ENCODE data around the gene SLC31A2. TPM values are rescaled to one million over a fixed set of nuclear protein-coding genes. Genes with fewer than 3 reads are reported as not detected.
A peak's percentile ranks its signal among the peaks of the same experiment; 100 is the strongest.

The SLC31A2 gene
- total RNA-seq, 4 donors from 2014 or later: 82.4 to 128 (median 99.2) TPM

GRCh38 chr9:113151696-113152630 is 1.2 kb downstream of the SLC31A2 start:
- no peak for TF ChIP-seq POLR2A (IDR thresholded peaks at IDR 0.05)
- no peak for TF ChIP-seq CTCF (IDR thresholded peaks at IDR 0.05)
- WGBS, 2 donors: 29 to 32% methylated on average over 11 of the region's 11 CpGs
- peak overlapping the region; percentile 75 for H3K4me3 ChIP-seq (ENCODE audit: low read depth, poor library complexity, severe bottlenecking)
- intact Hi-C loops (cut with DNase I; ENCODE audit: low total_unique reads): no loop called here
- DNase-seq (ENCODE audit: low spot score in 2 of 2): peak in 1 of 2 donors; percentile 81

- no peak for TF ChIP-seq CTCF (IDR thresholded peaks at IDR 0.05)
- TF ChIP-seq POLR2A (IDR thresholded peaks at IDR 0.05): no peak
- WGBS, 2 donors: 50 to 64% methylated on average over 3 of the region's 3 CpGs
- H3K4me3 ChIP-seq (ENCODE audit: low read depth, poor library complexity, severe bottlenecking): no peak overlapping the region
- intact Hi-C loops (cut with DNase I; ENCODE audit: low total_unique reads): no loop called here
- peak; percentile 55 to 63 for DNase-seq (ENCODE audit: low spot score in 2 of 2)
These were observed 1.9 kb downstream of the SLC31A2 start for GRCh38 chr9:113152699-113153098.

GRCh38 chr9:113153599-113153998 is 2.8 kb downstream of the SLC31A2 start:
- WGBS, 2 donors: 75 to 82% methylated on average over 6 of the region's 6 CpGs
- intact Hi-C loops (cut with DNase I; ENCODE audit: low total_unique reads): no loop called here
- TF ChIP-seq POLR2A (IDR thresholded peaks at IDR 0.05) (no peak), CTCF (IDR thresholded peaks at IDR 0.05) (no peak)
- no peak for DNase-seq (ENCODE audit: low spot score in 2 of 2)
- H3K4me3 ChIP-seq (ENCODE audit: low read depth, poor library complexity, severe bottlenecking): no peak overlapping the region

GRCh38 chr9:113154471-113154870 is 3.7 kb downstream of the SLC31A2 start:
- intact Hi-C loops (cut with DNase I; ENCODE audit: low total_unique reads): no loop called here
- H3K4me3 ChIP-seq (ENCODE audit: low read depth, poor library complexity, severe bottlenecking): no peak overlapping the region
- 68 to 74% methylated on average over 6 of the region's 6 CpGs for WGBS, 2 donors
- DNase-seq (ENCODE audit: low spot score in 2 of 2): peak in 1 of 2 donors; percentile 83
- TF ChIP-seq POLR2A (IDR thresholded peaks at IDR 0.05) (no peak), CTCF (IDR thresholded peaks at IDR 0.05) (no peak)

- H3K4me3 ChIP-seq (ENCODE audit: low read depth, poor library complexity, severe bottlenecking): no peak overlapping the region
- 32 to 57% methylated on average over 2 of the region's 2 CpGs for WGBS, 2 donors
- no peak for TF ChIP-seq POLR2A (IDR thresholded peaks at IDR 0.05)
- TF ChIP-seq CTCF (IDR thresholded peaks at IDR 0.05): no peak
- no peak for DNase-seq (ENCODE audit: low spot score in 2 of 2)
- intact Hi-C loops (cut with DNase I; ENCODE audit: low total_unique reads): no loop called here
These were observed 4.1 kb downstream of the SLC31A2 start for GRCh38 chr9:113154946-113155345.

Data from lower leg skin (tissue), 4 donors.